ENCODE data around the gene MYRIP.
A peak's percentile ranks its signal among the peaks of the same experiment; 100 is the strongest.

MYRIP gene

DNA sequence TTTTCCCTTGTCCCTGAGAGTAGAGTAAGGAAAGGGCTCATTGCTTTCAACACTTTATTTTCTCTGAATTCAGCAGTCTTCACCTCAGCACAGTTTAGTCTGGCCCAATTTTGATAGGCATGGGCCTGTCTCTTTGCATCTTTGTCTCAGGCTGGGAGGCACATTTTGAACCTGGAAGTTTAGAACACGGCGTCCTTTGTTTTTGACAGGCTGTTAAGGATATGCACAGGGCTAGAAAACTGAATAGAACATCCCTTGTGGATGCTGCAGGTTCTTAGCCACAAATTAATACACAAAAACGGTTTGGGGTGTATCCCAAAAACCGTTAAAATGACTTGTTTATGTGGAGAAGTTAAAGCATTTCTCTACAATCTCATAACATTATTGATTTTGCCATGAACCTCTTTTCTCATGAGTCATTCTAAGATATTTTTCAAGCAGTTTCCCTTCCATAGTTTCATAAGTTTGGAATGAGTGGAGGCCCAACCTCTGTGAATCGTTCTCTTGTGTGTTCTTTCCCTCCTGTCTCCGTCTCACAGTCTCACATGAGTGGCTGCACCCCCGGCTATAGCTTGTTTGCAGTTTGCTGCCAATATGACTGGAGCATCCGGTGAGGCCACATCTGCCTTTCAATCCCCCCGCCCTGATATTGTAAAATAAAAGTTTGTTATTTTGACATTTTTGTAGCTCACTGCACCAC lies 307.2 kb downstream of the MYRIP start:
- Histone ChIP-seq H3K36me3 (ENCODE audit: low read depth) (no peaks in the 10 kb centered on the region), H3K27ac (ENCODE audit: poor library complexity, severe bottlenecking) (peak overlapping the region; percentile 2), H3K9me3 (ENCODE audit: severe bottlenecking) (no peaks in the 10 kb centered on the region), H3K4me1 (ENCODE audit: insufficient read depth, poor library complexity, severe bottlenecking) (peaks cover 3% of the 10 kb centered on the region), H3K4me3 (ENCODE audit: severe bottlenecking) (no peak overlapping the region), H3K27me3 (ENCODE audit: insufficient read depth, poor library complexity, severe bottlenecking) (no peaks in the 10 kb centered on the region)
- peak; percentile 80; the same call in 2 of the 3 replicates for ATAC-seq (ENCODE audit: low read depth)
- TF ChIP-seq, protein P1, sequence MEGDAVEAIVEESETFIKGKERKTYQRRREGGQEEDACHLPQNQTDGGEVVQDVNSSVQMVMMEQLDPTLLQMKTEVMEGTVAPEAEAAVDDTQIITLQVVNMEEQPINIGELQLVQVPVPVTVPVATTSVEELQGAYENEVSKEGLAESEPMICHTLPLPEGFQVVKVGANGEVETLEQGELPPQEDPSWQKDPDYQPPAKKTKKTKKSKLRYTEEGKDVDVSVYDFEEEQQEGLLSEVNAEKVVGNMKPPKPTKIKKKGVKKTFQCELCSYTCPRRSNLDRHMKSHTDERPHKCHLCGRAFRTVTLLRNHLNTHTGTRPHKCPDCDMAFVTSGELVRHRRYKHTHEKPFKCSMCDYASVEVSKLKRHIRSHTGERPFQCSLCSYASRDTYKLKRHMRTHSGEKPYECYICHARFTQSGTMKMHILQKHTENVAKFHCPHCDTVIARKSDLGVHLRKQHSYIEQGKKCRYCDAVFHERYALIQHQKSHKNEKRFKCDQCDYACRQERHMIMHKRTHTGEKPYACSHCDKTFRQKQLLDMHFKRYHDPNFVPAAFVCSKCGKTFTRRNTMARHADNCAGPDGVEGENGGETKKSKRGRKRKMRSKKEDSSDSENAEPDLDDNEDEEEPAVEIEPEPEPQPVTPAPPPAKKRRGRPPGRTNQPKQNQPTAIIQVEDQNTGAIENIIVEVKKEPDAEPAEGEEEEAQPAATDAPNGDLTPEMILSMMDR (IDR thresholded peaks at IDR 0.05; ENCODE audit: poor library complexity, severe bottlenecking) = no peak
- no peak for DNase-seq (ENCODE audit: low spot score)

DNA sequence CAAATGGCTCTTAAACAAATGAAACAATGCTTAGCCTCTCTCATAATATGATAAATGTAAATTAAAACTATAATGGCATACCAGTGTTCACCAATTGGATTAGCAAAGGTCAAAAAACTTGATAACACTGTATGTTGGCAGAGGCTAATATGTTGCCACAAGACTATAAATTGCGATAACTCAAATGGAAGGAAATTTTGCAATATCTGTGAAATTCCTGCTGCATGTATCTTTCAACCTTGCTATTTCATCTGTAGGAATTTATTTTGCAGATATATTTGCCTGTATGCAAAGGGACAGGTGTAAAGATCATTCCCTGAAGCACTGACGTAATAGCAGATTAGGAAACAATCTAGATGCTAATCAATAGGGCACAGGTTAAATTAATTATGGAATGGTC lies 308.7 kb downstream of the MYRIP start:
- TF ChIP-seq, protein P1 (IDR thresholded peaks at IDR 0.05; ENCODE audit: poor library complexity, severe bottlenecking) = no peak
- Histone ChIP-seq H3K4me3 (ENCODE audit: severe bottlenecking) (no peak overlapping the region), H3K27ac (ENCODE audit: poor library complexity, severe bottlenecking) (no peak overlapping the region), H3K27me3 (ENCODE audit: insufficient read depth, poor library complexity, severe bottlenecking) (no peaks in the 10 kb centered on the region), H3K9me3 (ENCODE audit: severe bottlenecking) (no peaks in the 10 kb centered on the region), H3K4me1 (ENCODE audit: insufficient read depth, poor library complexity, severe bottlenecking) (peaks cover 3% of the 10 kb centered on the region), H3K36me3 (ENCODE audit: low read depth) (no peaks in the 10 kb centered on the region)
- no peak for DNase-seq (ENCODE audit: low spot score)
- ATAC-seq (ENCODE audit: low read depth) = no peak

DNA sequence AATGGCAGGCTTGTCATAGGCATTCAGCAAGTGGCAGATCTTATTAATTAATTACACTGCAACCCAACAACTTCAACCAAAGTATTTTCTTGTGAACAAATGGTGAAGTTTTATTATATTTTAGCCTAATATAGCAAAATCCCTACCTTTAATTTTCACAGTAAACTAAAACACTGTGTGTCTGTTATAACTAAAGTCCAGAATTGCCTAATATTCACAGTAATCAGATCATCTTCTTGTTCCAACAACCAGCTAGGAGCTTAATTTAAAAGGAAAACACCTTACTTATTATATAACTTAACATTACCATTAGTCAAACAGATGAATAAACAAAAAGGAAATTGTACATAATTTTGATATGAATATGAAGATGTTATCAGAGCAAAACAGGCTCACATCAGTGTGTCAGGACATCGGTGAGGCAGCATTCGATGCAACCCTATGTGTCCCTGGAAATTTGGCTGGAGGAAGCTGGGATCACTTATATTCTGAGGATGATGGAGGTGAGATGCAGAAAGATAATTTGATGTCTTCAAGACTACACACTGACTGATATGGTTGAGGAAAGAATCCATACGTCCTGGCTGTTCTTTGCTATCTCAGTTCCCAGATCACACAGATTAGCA lies 310.8 kb downstream of the MYRIP start:
- no peak for DNase-seq (ENCODE audit: low spot score)
- H3K27ac ChIP-seq (ENCODE audit: poor library complexity, severe bottlenecking) = no peak overlapping the region
- H3K9me3 ChIP-seq (ENCODE audit: severe bottlenecking) = no peaks in the 10 kb centered on the region
- peaks cover 3% of the 10 kb centered on the region for H3K4me1 ChIP-seq (ENCODE audit: insufficient read depth, poor library complexity, severe bottlenecking)
- H3K27me3 ChIP-seq (ENCODE audit: insufficient read depth, poor library complexity, severe bottlenecking) = no peaks in the 10 kb centered on the region
- TF ChIP-seq, protein P1 (IDR thresholded peaks at IDR 0.05; ENCODE audit: poor library complexity, severe bottlenecking) = no peak
- no peak for ATAC-seq (ENCODE audit: low read depth)
- no peak overlapping the region for H3K4me3 ChIP-seq (ENCODE audit: severe bottlenecking)
- no peaks in the 10 kb centered on the region for H3K36me3 ChIP-seq (ENCODE audit: low read depth)

DNA sequence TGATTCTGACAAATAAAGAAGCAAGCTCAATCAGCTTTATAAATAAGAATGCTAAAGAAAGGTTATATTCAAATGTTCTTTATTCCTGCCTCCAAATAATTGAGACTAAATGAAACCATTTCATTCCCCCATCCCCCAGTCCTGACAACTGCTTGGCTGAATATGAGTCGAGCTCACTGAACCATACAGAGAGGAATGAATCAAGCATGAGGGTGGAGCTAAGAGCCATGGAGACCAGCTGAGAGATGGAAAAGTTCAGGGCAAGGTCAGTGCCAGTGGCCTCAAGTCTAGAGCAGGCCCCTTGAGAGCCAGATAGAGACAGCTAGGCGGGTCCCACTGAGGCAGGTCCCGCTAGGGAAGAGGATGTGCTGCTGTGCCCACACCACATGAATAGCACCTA lies 311.4 kb downstream of the MYRIP start:
- Histone ChIP-seq H3K4me3 (ENCODE audit: severe bottlenecking) (no peak overlapping the region), H3K27me3 (ENCODE audit: insufficient read depth, poor library complexity, severe bottlenecking) (no peaks in the 10 kb centered on the region), H3K36me3 (ENCODE audit: low read depth) (no peaks in the 10 kb centered on the region), H3K9me3 (ENCODE audit: severe bottlenecking) (no peaks in the 10 kb centered on the region), H3K27ac (ENCODE audit: poor library complexity, severe bottlenecking) (no peak overlapping the region), H3K4me1 (ENCODE audit: insufficient read depth, poor library complexity, severe bottlenecking) (peaks cover 3% of the 10 kb centered on the region)
- DNase-seq (ENCODE audit: low spot score) (no peak), ATAC-seq (ENCODE audit: low read depth) (peak; percentile 61)
- TF ChIP-seq, protein P1 (IDR thresholded peaks at IDR 0.05; ENCODE audit: poor library complexity, severe bottlenecking) = no peak

DNA sequence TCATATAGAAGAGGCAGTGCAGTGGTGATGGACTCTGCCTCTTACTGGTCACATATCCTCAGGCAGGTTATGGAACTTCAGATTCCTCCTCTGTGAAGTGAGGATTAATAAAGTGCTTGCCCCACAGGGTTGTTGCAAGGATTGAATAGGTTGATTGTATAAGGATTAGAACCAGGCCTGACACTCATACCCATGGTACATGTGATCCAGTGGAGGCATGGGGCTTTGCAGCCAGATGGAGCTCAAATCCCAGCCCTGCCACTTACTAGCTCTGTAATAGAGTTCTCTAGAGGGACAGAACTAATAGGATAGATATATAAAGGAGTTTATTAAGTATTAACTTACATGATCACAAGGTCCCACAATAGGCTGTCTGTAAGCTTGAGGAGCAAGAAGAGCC lies 315.5 kb downstream of the MYRIP start:
- TF ChIP-seq, protein P1 (IDR thresholded peaks at IDR 0.05; ENCODE audit: poor library complexity, severe bottlenecking) = no peak
- DNase-seq (ENCODE audit: low spot score) (no peak), ATAC-seq (ENCODE audit: low read depth) (no peak; the same call in 2 of the 3 replicates)

More for the DNA sequence above, 315.5 kb downstream of the MYRIP start:
- H3K27ac ChIP-seq (ENCODE audit: poor library complexity, severe bottlenecking) = no peak overlapping the region
- no peaks in the 10 kb centered on the region for H3K4me1 ChIP-seq (ENCODE audit: insufficient read depth, poor library complexity, severe bottlenecking)
- H3K4me3 ChIP-seq (ENCODE audit: severe bottlenecking) = no peak overlapping the region
- no peaks in the 10 kb centered on the region for H3K27me3 ChIP-seq (ENCODE audit: insufficient read depth, poor library complexity, severe bottlenecking)
- H3K9me3 ChIP-seq (ENCODE audit: severe bottlenecking) = no peaks in the 10 kb centered on the region
- no peaks in the 10 kb centered on the region for H3K36me3 ChIP-seq (ENCODE audit: low read depth)
